HL-60 (cell line): ENCODE results near the gene LDLRAD3.

Source experiments
- DNase-seq, 2 experiments: peaks; one replicate each; pipeline ENCODE4 v3.0.0-alpha.2; 2010 to 2020; ENCODE audit warnings: low read depth in 1 of 2, low spot score in 1 of 2
- H3K27ac ChIP-seq: fragments of 250-450 bp; sonication (Bioruptor Pico); replicated peaks from 2 replicates; pipeline ENCODE4 v1.5.1; 2020; ENCODE audit warnings: mild to moderate bottlenecking, moderate library complexity
- H3K27me3 ChIP-seq: fragments of 250-450 bp; sonication (Bioruptor Pico); 2 replicates; pipeline ENCODE4 v1.5.1; 2021; ENCODE audit warnings: mild to moderate bottlenecking, moderate library complexity; ENCODE audit not compliant: insufficient read depth, poor library complexity, severe bottlenecking
- H3K4me3 ChIP-seq: replicated peaks from 2 replicates; pipeline ENCODE4 v1.5.1; 2011; ENCODE audit warnings: mild to moderate bottlenecking, control low read depth, low read length; ENCODE audit not compliant: insufficient read depth
- CTCF ChIP-seq: IDR thresholded peaks from one replicate; pipeline ENCODE4 v1.5.1; 2011; ENCODE audit warnings: low read length, control low read depth, inconsistent platforms; ENCODE audit not compliant: insufficient read depth
- GABPA ChIP-seq: IDR thresholded peaks from 2 replicates; pipeline ENCODE4 v1.6.1; 2012; ENCODE audit warnings: low read depth
- POLR2AphosphoS5 ChIP-seq: IDR thresholded peaks from 2 replicates; pipeline ENCODE4 v1.6.1; 2012; ENCODE audit warnings: low read depth
- REST ChIP-seq: IDR thresholded peaks from 2 replicates; pipeline ENCODE4 v1.6.1; 2012; ENCODE audit warnings: low read depth; ENCODE audit not compliant: insufficient replicate concordance
- SPI1 ChIP-seq: IDR thresholded peaks from 2 replicates; pipeline ENCODE4 v1.6.1; 2012; ENCODE audit warnings: low read depth, mild to moderate bottlenecking, borderline replicate concordance

The LDLRAD3 gene

GRCh38 chr11:36121054-36121453 is 177.2 kb downstream of the LDLRAD3 start:
- Histone ChIP-seq H3K27ac (no peak overlapping the region), H3K27me3 (no peaks in the 10 kb centered on the region), H3K4me3 (no peak overlapping the region)
- DNase-seq: no peak
- TF ChIP-seq REST (no peak), GABPA (no peak), SPI1 (no peak), CTCF (no peak), POLR2AphosphoS5 (no peak)

GRCh38 chr11:36122671-36123070 is 178.8 kb downstream of the LDLRAD3 start:
- no peaks in the 10 kb centered on the region for H3K27me3 ChIP-seq
- no peak for DNase-seq
- TF ChIP-seq REST (no peak), GABPA (no peak), POLR2AphosphoS5 (no peak), CTCF (no peak), SPI1 (no peak)
- no peak overlapping the region for H3K27ac ChIP-seq
- no peak overlapping the region for H3K4me3 ChIP-seq

GRCh38 chr11:36123336-36124101 is 179.7 kb downstream of the LDLRAD3 start:
- no peak for DNase-seq
- Histone ChIP-seq H3K27ac (no peak overlapping the region), H3K4me3 (no peak overlapping the region), H3K27me3 (no peaks in the 10 kb centered on the region)
- TF ChIP-seq REST: no peak
- no peak for TF ChIP-seq SPI1
- TF ChIP-seq CTCF: no peak
- TF ChIP-seq GABPA: no peak
- no peak for TF ChIP-seq POLR2AphosphoS5
